D721Med (cell line): ENCODE results near the gene CHML.

Experiments used
- DNase-seq: peaks from one replicate; pipeline ENCODE4 v3.0.0; 2011; ENCODE audit warnings: low spot score; ENCODE audit not compliant: insufficient read length
- FAIRE-seq: peaks from 2 replicates; lab custom pipeline; 2011; peaks lifted over from hg19 to GRCh38; lab: Jason Lieb, UNC
- TF ChIP-seq, protein P1 (sequence below): IDR thresholded peaks from 2 replicates; pipeline ENCODE4 v1.5.1; 2012; ENCODE audit warnings: mild to moderate bottlenecking, control low read depth; ENCODE audit not compliant: insufficient read depth; ENCODE audit errors: missing control alignments

The CHML gene

DNA sequence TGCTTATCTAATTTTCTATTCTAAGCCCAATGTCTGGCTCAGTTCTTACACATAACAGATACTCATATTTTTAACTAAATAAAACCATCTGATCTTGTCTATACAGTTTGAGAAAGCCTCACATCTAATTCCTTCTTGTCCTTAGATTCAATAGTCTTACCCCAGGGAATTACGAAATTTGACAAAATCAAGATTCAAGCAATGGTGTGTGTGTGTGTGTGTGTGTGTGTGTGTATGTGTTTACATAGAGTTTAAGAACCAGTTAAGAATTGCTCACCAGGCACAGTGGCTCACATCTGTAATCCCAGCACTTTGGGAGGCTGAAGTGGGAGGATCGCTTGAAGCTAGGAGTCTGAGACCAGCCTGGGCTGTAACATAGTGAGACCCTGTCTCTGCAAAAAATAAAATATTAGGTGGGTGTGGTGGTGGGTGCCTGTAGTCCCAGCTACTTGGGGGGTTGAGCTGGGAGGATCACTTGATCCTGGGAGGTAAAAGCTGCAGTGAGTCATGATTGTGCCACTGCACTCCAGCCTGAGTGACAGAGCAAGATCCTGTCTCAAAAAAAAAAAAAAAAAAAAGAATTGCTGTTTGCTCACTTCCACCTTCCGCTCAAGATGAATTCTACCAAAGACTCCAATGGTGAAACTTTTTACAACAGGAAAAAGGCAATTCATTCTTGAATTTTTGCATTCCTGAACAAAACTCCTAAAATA lies 18.1 kb upstream of the CHML start:
- DNase-seq (no peak), FAIRE-seq (no peak)
- TF ChIP-seq, protein P1, sequence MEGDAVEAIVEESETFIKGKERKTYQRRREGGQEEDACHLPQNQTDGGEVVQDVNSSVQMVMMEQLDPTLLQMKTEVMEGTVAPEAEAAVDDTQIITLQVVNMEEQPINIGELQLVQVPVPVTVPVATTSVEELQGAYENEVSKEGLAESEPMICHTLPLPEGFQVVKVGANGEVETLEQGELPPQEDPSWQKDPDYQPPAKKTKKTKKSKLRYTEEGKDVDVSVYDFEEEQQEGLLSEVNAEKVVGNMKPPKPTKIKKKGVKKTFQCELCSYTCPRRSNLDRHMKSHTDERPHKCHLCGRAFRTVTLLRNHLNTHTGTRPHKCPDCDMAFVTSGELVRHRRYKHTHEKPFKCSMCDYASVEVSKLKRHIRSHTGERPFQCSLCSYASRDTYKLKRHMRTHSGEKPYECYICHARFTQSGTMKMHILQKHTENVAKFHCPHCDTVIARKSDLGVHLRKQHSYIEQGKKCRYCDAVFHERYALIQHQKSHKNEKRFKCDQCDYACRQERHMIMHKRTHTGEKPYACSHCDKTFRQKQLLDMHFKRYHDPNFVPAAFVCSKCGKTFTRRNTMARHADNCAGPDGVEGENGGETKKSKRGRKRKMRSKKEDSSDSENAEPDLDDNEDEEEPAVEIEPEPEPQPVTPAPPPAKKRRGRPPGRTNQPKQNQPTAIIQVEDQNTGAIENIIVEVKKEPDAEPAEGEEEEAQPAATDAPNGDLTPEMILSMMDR, result no peak

DNA sequence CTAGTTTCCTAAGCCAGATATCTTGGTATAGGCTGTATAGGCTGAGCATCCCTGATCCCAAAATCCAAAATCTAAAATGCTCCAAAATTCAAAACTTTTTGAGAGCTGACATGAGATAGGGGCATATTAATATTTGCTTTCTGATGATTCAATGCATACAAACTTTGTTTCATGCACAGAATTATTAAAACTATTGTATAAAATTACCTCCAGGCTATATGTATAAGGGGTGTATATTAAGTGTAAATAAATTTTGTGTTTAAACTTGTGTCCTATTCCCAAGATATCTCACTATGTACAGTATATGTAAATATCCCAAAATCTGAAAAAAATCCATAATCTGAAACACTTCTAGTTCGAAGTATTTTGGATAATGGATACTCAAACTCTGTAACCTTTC lies 14.5 kb upstream of the CHML start:
- no peak for DNase-seq
- TF ChIP-seq, protein P1, result no peak
- FAIRE-seq, result no peak

DNA sequence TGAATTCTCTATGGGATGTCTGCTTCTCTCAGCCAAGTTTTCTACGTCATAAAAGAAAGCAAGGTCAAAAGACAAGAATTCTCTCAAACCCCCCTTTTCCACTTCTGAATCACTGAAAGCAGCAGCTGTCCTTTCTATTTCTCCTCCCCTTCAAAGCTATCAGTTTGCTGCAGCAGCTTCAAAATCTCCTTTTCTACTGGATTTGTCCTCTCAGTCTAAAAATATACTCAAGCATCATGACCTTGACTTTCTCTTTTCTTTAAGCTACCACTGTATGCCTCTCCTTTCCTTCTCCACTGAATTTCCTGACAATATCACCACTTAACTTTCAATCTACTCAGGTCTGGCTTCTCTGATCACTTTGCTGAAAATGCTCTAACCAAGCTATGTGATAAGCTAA lies 13.8 kb upstream of the CHML start:
- FAIRE-seq, result no peak
- TF ChIP-seq, protein P1, result no peak
- DNase-seq, result no peak

DNA sequence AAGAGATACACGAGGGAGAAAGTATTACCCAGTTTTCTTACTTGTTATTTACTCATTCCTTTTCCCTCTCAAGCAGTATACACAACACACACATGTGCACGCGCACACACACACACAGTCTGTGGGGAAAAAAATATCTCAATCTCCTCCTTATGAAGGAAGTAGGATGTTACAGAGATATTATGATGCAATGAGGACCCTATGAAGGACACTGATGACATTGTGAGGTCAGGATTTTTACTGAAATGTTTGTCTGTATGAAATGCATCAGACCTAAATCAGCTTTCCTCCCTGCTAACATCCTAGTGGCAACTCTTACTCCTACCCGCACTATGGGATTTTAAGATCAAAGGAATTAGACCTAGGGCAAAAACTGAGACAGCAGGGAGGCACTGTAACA lies 11.8 kb upstream of the CHML start, which contains the start of gene WDR64:
TSS of gene WDR64 (plus strand) at position 270 of the 400 bp plus-strand sequence. CDS start 204 bp downstream, outside the sequence.
- no peak for FAIRE-seq

DNA sequence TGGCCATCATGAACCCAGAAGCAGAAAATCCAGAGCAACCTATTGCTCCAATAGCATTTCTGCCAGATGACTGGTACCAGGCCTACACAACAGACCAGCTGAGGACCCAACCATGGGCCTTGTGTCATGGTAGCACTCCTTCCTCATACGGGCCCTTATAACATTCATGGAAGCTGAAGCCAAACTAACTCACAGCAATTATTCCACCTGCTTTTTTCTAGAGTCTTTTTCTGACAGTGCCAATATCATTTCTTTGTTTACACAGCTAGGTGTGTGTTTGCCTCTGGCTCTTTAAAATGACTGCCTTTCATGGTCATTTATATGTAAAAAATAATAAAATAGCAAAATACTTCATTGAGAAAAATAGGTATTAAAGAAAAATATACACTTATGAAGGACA lies 8.0 kb upstream of the CHML start:
- DNase-seq, result no peak
- TF ChIP-seq, protein P1, result no peak
- FAIRE-seq, result no peak

More for the DNA sequence above, 11.8 kb upstream of the CHML start, which contains the start of gene WDR64:
- no peak for DNase-seq
- TF ChIP-seq, protein P1, result no peak

DNA sequence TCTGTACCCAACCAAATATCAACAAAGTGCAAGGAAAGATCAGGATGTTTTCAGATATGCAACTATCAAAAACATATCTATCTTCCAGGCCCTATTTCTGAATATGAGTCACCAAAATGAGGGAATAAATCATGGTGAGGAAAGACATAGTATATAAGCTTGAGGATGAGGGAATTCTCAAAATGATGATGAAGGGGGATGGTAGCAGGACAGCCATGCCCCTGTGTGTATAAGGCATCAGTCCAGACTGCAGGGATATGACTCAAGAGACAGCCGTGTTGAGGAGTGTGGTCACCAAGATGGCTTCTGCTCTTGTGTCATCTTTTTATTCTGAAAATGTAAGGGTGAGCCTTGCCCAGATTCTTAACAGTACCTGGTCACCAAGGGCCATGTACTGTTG lies 7.5 kb upstream of the CHML start:
- no peak for DNase-seq
- FAIRE-seq, result no peak
- TF ChIP-seq, protein P1, result no peak

DNA sequence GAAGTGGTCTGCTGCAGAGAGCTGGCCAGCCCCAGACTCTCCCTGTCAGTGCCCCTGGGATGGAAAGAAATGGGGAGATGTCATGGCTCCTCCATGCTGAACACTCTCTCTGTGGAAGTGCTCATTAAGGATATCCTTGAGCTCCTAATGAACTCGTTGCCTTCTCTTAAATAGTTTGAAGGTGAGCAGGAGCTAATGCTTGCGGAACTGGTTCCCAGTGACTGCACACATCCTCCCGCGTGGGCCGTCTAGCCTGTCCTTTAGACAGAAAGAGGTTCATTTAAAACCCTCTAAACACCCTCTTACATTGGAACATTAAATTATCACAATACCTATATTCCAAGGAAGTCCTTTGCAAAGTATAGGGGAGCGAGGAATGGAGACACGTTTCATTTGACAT lies 6.0 kb upstream of the CHML start:
- FAIRE-seq (no peak), DNase-seq (no peak)
- TF ChIP-seq, protein P1, result no peak
